ENCODE measurements around the gene MAN2A1. TPM values are rescaled to one million over a fixed set of nuclear protein-coding genes. Genes with fewer than 3 reads are reported as not detected.

The MAN2A1 gene
- total RNA-seq, 1 experiment from 2014 or later: 51.0 TPM

- TF ChIP-seq SIN3A (IDR thresholded peaks at IDR 0.05; ENCODE audit: borderline replicate concordance, insufficient read depth, low read depth, low read length) (no peak), TCF7L2 (IDR thresholded peaks at IDR 0.05; ENCODE audit: low read depth, low read length) (no peak), POLR2AphosphoS5 (IDR thresholded peaks at IDR 0.05; ENCODE audit: low read depth, low read length) (no peak), CTCF (IDR thresholded peaks at IDR 0.05) (no peak)
- TF ChIP-seq, protein P1, sequence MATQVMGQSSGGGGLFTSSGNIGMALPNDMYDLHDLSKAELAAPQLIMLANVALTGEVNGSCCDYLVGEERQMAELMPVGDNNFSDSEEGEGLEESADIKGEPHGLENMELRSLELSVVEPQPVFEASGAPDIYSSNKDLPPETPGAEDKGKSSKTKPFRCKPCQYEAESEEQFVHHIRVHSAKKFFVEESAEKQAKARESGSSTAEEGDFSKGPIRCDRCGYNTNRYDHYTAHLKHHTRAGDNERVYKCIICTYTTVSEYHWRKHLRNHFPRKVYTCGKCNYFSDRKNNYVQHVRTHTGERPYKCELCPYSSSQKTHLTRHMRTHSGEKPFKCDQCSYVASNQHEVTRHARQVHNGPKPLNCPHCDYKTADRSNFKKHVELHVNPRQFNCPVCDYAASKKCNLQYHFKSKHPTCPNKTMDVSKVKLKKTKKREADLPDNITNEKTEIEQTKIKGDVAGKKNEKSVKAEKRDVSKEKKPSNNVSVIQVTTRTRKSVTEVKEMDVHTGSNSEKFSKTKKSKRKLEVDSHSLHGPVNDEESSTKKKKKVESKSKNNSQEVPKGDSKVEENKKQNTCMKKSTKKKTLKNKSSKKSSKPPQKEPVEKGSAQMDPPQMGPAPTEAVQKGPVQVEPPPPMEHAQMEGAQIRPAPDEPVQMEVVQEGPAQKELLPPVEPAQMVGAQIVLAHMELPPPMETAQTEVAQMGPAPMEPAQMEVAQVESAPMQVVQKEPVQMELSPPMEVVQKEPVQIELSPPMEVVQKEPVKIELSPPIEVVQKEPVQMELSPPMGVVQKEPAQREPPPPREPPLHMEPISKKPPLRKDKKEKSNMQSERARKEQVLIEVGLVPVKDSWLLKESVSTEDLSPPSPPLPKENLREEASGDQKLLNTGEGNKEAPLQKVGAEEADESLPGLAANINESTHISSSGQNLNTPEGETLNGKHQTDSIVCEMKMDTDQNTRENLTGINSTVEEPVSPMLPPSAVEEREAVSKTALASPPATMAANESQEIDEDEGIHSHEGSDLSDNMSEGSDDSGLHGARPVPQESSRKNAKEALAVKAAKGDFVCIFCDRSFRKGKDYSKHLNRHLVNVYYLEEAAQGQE (IDR thresholded peaks at IDR 0.05; ENCODE audit: insufficient read depth in 1 of 2, low read depth in 2 of 2, low read length in 1 of 2): no peak
- no TSS peak for BruUV-seq (replicated peaks)
- in situ Hi-C loops (cut with HindIII; ENCODE audit: low pct_unique_long_range_greater_than_20kb, low sequenced_read_pairs): no loop called here
- no peaks in the 10 kb centered on the region for H3K9me3 ChIP-seq (ENCODE audit: control insufficient read depth, insufficient read depth, low read depth, low read length)
- ChIA-PET CTCF (no interaction called here), POLR2A (no interaction called here)
- H3K27me3 ChIP-seq (ENCODE audit: control insufficient read depth, insufficient read depth, low read length): no peaks in the 10 kb centered on the region
- DNase-seq (ENCODE audit: low read depth, low spot score) (no peak), ATAC-seq (no peak)
- no peak overlapping the region for H3K4me3 ChIP-seq (ENCODE audit: low read depth in 2 of 2, low read length in 2 of 2)
- H3K36me3 ChIP-seq (ENCODE audit: control insufficient read depth, insufficient read depth, low read length): no peaks in the 10 kb centered on the region
- H3K4me1 ChIP-seq (ENCODE audit: control insufficient read depth, insufficient read depth, low read length): no peaks in the 10 kb centered on the region
- intact Hi-C loops (cut with micrococcal nuclease; ENCODE audit: unreplicated experiment): no loop called here
- H3K27ac ChIP-seq (ENCODE audit: low read length): no peak overlapping the region
These were observed 98.9 kb downstream of the MAN2A1 start for GRCh38 chr5:109788596-109788995.

DNA sequence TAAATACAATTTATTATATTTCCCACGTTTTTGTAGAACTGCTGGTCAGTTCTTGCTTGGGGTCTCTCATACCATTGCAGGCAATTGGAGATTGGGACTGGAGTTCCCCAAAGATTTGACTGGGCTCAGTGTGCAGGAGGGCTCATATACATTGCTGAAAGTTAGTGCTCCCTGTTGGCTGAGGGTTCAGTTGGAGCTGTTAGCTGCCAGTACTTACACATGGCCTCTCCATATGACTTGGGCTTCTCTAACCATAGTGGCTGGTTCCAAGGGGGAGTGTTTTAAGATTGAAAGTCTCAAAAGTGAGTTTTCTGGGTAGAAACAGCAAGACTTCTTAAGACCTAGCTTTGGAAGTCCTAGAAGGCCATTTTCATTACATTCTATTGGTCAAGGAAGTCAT is 102.9 kb downstream of the MAN2A1 start:
- in situ Hi-C loops (cut with HindIII; ENCODE audit: low pct_unique_long_range_greater_than_20kb, low sequenced_read_pairs) (no loop called here), intact Hi-C loops (cut with micrococcal nuclease; ENCODE audit: unreplicated experiment) (no loop called here)
- no peaks in the 10 kb centered on the region for H3K4me1 ChIP-seq (ENCODE audit: control insufficient read depth, insufficient read depth, low read length)
- H3K4me3 ChIP-seq (ENCODE audit: low read depth in 2 of 2, low read length in 2 of 2): no peak overlapping the region
- ChIA-PET POLR2A (no interaction called here), CTCF (no interaction called here)
- H3K27ac ChIP-seq (ENCODE audit: low read length): no peak overlapping the region
- no TSS peak for BruUV-seq (replicated peaks)
- no peaks in the 10 kb centered on the region for H3K9me3 ChIP-seq (ENCODE audit: control insufficient read depth, insufficient read depth, low read depth, low read length)
- ATAC-seq (no peak), DNase-seq (ENCODE audit: low read depth, low spot score) (no peak)
- TF ChIP-seq TCF7L2 (IDR thresholded peaks at IDR 0.05; ENCODE audit: low read depth, low read length): no peak
- no peak for TF ChIP-seq POLR2AphosphoS5 (IDR thresholded peaks at IDR 0.05; ENCODE audit: low read depth, low read length)
- TF ChIP-seq, protein P1 (IDR thresholded peaks at IDR 0.05; ENCODE audit: insufficient read depth in 1 of 2, low read depth in 2 of 2, low read length in 1 of 2): no peak
- no peak for TF ChIP-seq SIN3A (IDR thresholded peaks at IDR 0.05; ENCODE audit: borderline replicate concordance, insufficient read depth, low read depth, low read length)
- no peak for TF ChIP-seq CTCF (IDR thresholded peaks at IDR 0.05)
- H3K36me3 ChIP-seq (ENCODE audit: control insufficient read depth, insufficient read depth, low read length): no peaks in the 10 kb centered on the region
- no peaks in the 10 kb centered on the region for H3K27me3 ChIP-seq (ENCODE audit: control insufficient read depth, insufficient read depth, low read length)

Data from Panc1 (cell line).